Occipital lobe (tissue), 2 donors: ENCODE data around the gene KDM6A. TPM values are rescaled to one million over a fixed set of nuclear protein-coding genes. Genes with fewer than 3 reads are reported as not detected.
"Not testable (repeated sequence)": the region's sequence is repeated elsewhere in the genome, so short reads cannot be mapped to it uniquely, and the experiment has no call there.

Experiments used
- DNase-seq: peaks from one replicate; lab custom pipeline; 2025; lab: John Stamatoyannopoulos, UW
- total RNA-seq: library from RNA; depleted of rRNA; stranded (reverse); fragments of >200 nt; gene quantifications from one replicate; pipeline ENCODE4 v1.2.3, GENCODE V29; 2014

The KDM6A gene
- total RNA-seq, 1 donor from 2014 or later = 46.3 TPM

GRCh38 chrX:45077748-45078424 lies 204.9 kb downstream of the KDM6A start:
- no peak for DNase-seq

- DNase-seq = no peak
Measured at GRCh38 chrX:45083314-45083713, 210.3 kb downstream of the KDM6A start.

GRCh38 chrX:45110494-45110893 lies 237.5 kb downstream of the KDM6A start:
- DNase-seq = no peak

- no peak for DNase-seq
Measured at GRCh38 chrX:45126158-45126557, 253.2 kb downstream of the KDM6A start.

- DNase-seq = no peak
Measured at GRCh38 chrX:45128896-45129454, 256.0 kb downstream of the KDM6A start.

- DNase-seq = no peak
Measured at GRCh38 chrX:45133465-45133864, 260.5 kb downstream of the KDM6A start.

- DNase-seq = peak; percentile 24
Measured at GRCh38 chrX:45134315-45134731, 261.3 kb downstream of the KDM6A start.

GRCh38 chrX:45134775-45135174 lies 261.8 kb downstream of the KDM6A start:
- no peak for DNase-seq

GRCh38 chrX:45135391-45136075 lies 262.5 kb downstream of the KDM6A start:
- not testable (repeated sequence) for DNase-seq

GRCh38 chrX:45137531-45137930 lies 264.5 kb downstream of the KDM6A start:
- no peak for DNase-seq

- no peak for DNase-seq
Measured at GRCh38 chrX:45138525-45138924, 265.5 kb downstream of the KDM6A start.

- no peak for DNase-seq
Measured at GRCh38 chrX:45140812-45141211, 267.8 kb downstream of the KDM6A start.

GRCh38 chrX:45142185-45142584 lies 269.2 kb downstream of the KDM6A start:
- DNase-seq = no peak

- DNase-seq = peak; percentile 18
Measured at GRCh38 chrX:45143455-45143854, 270.5 kb downstream of the KDM6A start.

GRCh38 chrX:45145492-45146215 lies 272.7 kb downstream of the KDM6A start:
- no peak for DNase-seq

GRCh38 chrX:45150821-45151220 lies 277.8 kb downstream of the KDM6A start:
- no peak for DNase-seq

- DNase-seq = no peak
Measured at GRCh38 chrX:45154033-45154360, 281.0 kb downstream of the KDM6A start.

GRCh38 chrX:45154462-45154861 lies 281.5 kb downstream of the KDM6A start:
- no peak for DNase-seq

GRCh38 chrX:45157647-45158046 lies 284.7 kb downstream of the KDM6A start:
- DNase-seq = no peak
